ENCODE data around the gene PATE4.

GRCh38 chr11:125881291-125881690, 48.2 kb downstream of the PATE4 start:
- no peak for TF ChIP-seq CTCF (IDR thresholded peaks at IDR 0.05; ENCODE audit: borderline replicate concordance, extremely low read depth, low read length, poor library complexity, severe bottlenecking)
- no peak for TF ChIP-seq EZH2 (IDR thresholded peaks at IDR 0.05; ENCODE audit: borderline replicate concordance, low read depth, low read length, severe bottlenecking)

Data from DND-41 (cell line).